Measurements from ENCODE around the gene LGALS7.
"Not testable (repeated sequence)": the region's sequence is repeated elsewhere in the genome, so short reads cannot be mapped to it uniquely, and the experiment has no call there.

The LGALS7 gene

DNA sequence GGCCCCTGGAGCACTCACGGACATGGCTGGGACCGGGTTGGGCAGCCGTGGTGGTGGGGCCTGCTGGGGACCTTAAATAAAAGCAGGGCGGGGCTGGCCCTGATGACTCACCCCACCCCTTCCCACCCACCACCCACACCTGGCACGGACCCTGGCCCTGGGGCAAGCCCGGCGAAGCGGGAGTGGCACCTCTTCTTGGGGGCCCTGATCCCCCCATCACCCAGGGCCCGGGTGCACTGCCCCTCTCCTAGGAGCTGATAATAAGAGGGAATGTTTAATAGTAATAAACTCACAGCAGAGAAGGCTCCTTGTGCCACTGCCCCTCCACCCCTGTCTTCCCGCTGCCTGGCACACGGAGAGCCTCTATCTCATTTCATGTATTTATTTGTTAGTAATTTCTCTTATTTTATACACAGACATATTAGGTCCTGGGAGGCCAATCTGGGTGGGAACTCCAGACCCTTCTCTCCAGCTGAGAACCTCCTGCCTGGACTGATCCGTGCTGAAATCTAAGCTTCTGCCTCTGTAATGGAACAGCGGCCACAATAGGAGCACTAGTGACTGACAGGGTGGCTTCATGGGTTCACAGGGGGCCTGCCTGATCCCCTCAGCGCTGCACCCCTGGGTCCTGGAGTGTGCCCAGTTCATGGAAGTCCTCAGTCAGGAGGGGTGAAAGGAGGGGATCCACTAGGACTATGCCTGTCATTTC lies at the start of gene LGALS7:
Gene LGALS7 (minus strand): TSS at position 49 of the 709 bp plus-strand sequence. CDS start 25 bp downstream, at position 24.
- Histone ChIP-seq H3K36me3 (ENCODE audit: control insufficient read depth in 1 of 2, insufficient read depth in 2 of 2, low read length in 2 of 2) (no peaks in the 10 kb centered on the region), H3K4me3 (ENCODE audit: low read depth in 1 of 2, low read length in 2 of 2) (no peak within 1 kb of the TSS), H3K9me3 (ENCODE audit: control insufficient read depth in 1 of 2, low read length in 2 of 2) (no peaks in the 10 kb centered on the region), H3K27me3 (ENCODE audit: control insufficient read depth in 1 of 2, insufficient read depth in 2 of 2, low read length in 2 of 2) (no peaks in the 10 kb centered on the region), H3K27ac (ENCODE audit: low read depth, low read length) (no peak within 1 kb of the TSS), H3K9ac (ENCODE audit: low read depth in 1 of 2, low read length in 2 of 2) (no peak within 1 kb of the TSS), H3K4me1 (ENCODE audit: control insufficient read depth in 1 of 2, insufficient read depth in 2 of 2, low read length in 2 of 2) (peaks cover 0 to 6% of the 10 kb centered on the region in 2 donors)

DNA sequence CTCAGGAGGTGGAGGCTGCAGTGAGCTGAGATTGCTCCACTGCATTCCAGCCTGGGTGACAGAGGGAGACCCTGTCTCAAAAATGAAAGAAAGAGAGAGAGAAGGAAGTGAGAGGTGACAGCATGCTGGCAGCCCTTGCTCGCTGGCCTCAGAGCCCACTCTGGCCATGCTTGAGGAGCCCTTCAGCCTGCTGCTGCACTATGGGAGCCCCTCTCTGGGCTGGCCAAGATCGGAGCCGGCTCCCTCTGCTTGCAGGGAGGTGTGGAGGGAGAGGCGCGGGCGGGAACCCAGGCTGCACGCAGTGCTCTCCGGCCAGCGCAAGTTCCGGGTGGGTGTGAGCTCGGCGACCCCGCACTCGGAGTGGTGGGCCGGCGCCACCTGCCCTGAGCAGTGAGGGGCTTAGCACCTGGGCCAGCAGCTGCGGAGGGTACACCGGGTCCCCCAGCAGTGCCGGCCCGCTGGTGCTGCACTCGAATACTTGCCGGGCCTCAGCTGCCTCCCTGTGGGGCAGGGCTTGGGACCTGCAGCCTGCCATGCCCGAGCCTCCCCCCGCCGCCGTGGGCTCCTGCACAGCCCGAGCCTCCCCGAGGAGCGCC lies 48.0 kb upstream of the LGALS7 start:
- H3K9me3 ChIP-seq (ENCODE audit: control insufficient read depth in 1 of 2, low read length in 2 of 2); H3K27me3 ChIP-seq (ENCODE audit: control insufficient read depth in 1 of 2, insufficient read depth in 2 of 2, low read length in 2 of 2); H3K27ac ChIP-seq (ENCODE audit: low read depth, low read length): not testable (repeated sequence)
- peaks cover 24 to 29% of the 10 kb centered on the region in 2 donors for H3K4me1 ChIP-seq (ENCODE audit: control insufficient read depth in 1 of 2, insufficient read depth in 2 of 2, low read length in 2 of 2)
- H3K9ac ChIP-seq (ENCODE audit: low read depth in 1 of 2, low read length in 2 of 2) = peak overlapping the region in 1 of 2 donors; percentile 74
- peak overlapping the region in 1 of 2 donors; percentile 61 for H3K4me3 ChIP-seq (ENCODE audit: low read depth in 1 of 2, low read length in 2 of 2)
- peaks cover 13 to 30% of the 10 kb centered on the region in 2 donors for H3K36me3 ChIP-seq (ENCODE audit: control insufficient read depth in 1 of 2, insufficient read depth in 2 of 2, low read length in 2 of 2)

DNA sequence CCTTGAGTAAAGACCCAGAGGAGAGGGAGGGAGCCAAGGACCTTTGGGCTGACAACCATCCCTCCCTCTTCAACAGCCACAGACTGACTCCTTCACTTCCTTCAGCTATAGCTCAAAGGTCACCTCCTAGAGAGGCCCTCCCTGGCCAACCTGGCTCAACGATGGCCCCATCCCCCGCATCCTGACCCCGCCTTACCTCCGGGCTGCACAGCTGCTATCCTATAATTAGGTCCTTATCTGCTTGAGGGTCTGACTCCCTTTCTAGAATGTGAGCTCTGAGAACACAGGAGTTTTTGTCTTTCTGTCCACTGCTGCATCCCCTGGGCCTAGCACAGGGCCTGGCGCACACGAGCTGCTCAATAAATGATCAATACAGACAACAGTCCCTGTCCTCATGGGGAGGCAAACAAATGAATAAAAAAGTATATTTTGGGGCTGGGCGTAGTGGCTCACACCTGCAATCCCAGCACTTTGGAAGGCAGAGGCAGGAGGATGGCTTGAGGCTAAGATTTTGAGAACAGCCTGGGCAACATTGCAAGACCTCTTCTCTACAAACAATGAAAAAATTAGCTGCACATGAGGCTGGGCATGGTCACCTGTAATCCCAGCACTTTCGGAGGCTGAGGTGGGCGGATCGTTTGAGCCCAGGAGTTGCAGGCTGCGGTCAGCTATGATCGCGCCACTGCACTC lies 46.1 kb upstream of the LGALS7 start:
- Histone ChIP-seq H3K4me1 (ENCODE audit: control insufficient read depth in 1 of 2, insufficient read depth in 2 of 2, low read length in 2 of 2) (peaks cover 38 to 41% of the 10 kb centered on the region in 2 donors), H3K36me3 (ENCODE audit: control insufficient read depth in 1 of 2, insufficient read depth in 2 of 2, low read length in 2 of 2) (peaks cover 22 to 39% of the 10 kb centered on the region in 2 donors), H3K9ac (ENCODE audit: low read depth in 1 of 2, low read length in 2 of 2) (peak overlapping the region in 1 of 2 donors; percentile 51), H3K27ac (ENCODE audit: low read depth, low read length) (peak overlapping the region; percentile 80), H3K27me3 (ENCODE audit: control insufficient read depth in 1 of 2, insufficient read depth in 2 of 2, low read length in 2 of 2) (no peaks in the 10 kb centered on the region), H3K4me3 (ENCODE audit: low read depth in 1 of 2, low read length in 2 of 2) (peak overlapping the region; percentile 6 to 35), H3K9me3 (ENCODE audit: control insufficient read depth in 1 of 2, low read length in 2 of 2) (no peaks in the 10 kb centered on the region)

DNA sequence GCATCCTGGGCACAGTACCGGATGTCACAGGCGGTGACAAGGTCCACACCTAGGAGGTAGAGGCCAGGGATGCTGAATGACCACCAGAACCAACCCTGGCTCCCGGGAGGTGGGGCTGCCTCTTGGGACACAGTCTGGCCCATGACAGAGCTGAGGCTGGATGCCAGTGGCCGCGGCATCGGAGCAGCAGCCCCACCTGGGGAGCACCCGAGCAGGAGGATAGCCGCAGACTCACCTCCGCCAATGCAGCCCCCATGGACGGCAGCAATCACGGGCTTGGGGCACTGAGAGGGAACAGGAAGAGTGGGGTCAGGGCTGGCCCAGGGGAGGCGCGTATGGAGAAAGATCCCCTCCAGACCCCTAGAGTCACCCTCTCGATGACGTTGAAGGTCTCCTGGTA lies 43.8 kb upstream of the LGALS7 start:
- peaks cover 38 to 41% of the 10 kb centered on the region in 2 donors for H3K4me1 ChIP-seq (ENCODE audit: control insufficient read depth in 1 of 2, insufficient read depth in 2 of 2, low read length in 2 of 2)
- H3K4me3 ChIP-seq (ENCODE audit: low read depth in 1 of 2, low read length in 2 of 2) = no peak overlapping the region
- H3K27ac ChIP-seq (ENCODE audit: low read depth, low read length) = no peak overlapping the region
- H3K36me3 ChIP-seq (ENCODE audit: control insufficient read depth in 1 of 2, insufficient read depth in 2 of 2, low read length in 2 of 2) = peaks cover 19 to 31% of the 10 kb centered on the region in 2 donors
- H3K9ac ChIP-seq (ENCODE audit: low read depth in 1 of 2, low read length in 2 of 2) = no peak overlapping the region
- no peaks in the 10 kb centered on the region for H3K27me3 ChIP-seq (ENCODE audit: control insufficient read depth in 1 of 2, insufficient read depth in 2 of 2, low read length in 2 of 2)
- H3K9me3 ChIP-seq (ENCODE audit: control insufficient read depth in 1 of 2, low read length in 2 of 2) = no peaks in the 10 kb centered on the region

DNA sequence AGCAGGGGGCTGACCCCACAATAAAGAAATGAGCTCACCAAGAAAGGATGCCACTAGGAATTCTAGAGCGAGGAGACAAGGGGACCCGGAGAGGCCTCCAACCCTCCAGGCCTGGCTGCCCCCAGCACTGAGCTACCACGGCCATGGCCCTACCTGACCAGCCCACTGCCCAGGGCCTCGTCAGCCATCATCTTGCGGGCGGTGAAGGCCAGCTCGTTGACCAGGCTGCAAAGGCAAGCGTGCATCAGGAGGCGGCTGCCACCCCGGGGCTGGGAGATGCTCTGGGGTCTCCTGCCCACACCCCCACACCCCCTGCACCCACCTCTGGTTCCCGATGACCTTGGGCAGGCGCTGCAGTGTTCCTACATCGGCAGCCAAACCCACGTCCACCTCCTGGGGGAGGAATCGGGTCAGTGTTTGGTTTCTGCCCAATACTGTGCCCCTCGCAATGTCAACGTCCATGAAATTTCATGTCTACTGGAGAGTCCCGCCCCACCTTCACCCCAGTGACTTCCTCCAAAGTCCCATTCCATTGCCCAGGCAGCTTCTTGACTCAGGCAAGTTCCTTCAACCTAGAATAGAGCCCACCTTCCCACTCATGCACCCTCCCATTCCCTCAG lies 42.9 kb upstream of the LGALS7 start:
- Histone ChIP-seq H3K9ac (ENCODE audit: low read depth in 1 of 2, low read length in 2 of 2) (peak overlapping the region in 1 of 2 donors; percentile 28), H3K27ac (ENCODE audit: low read depth, low read length) (no peak overlapping the region), H3K4me3 (ENCODE audit: low read depth in 1 of 2, low read length in 2 of 2) (no peak overlapping the region), H3K4me1 (ENCODE audit: control insufficient read depth in 1 of 2, insufficient read depth in 2 of 2, low read length in 2 of 2) (peaks cover 38 to 41% of the 10 kb centered on the region in 2 donors), H3K9me3 (ENCODE audit: control insufficient read depth in 1 of 2, low read length in 2 of 2) (no peaks in the 10 kb centered on the region), H3K36me3 (ENCODE audit: control insufficient read depth in 1 of 2, insufficient read depth in 2 of 2, low read length in 2 of 2) (peaks cover 19 to 31% of the 10 kb centered on the region in 2 donors), H3K27me3 (ENCODE audit: control insufficient read depth in 1 of 2, insufficient read depth in 2 of 2, low read length in 2 of 2) (no peaks in the 10 kb centered on the region)

DNA sequence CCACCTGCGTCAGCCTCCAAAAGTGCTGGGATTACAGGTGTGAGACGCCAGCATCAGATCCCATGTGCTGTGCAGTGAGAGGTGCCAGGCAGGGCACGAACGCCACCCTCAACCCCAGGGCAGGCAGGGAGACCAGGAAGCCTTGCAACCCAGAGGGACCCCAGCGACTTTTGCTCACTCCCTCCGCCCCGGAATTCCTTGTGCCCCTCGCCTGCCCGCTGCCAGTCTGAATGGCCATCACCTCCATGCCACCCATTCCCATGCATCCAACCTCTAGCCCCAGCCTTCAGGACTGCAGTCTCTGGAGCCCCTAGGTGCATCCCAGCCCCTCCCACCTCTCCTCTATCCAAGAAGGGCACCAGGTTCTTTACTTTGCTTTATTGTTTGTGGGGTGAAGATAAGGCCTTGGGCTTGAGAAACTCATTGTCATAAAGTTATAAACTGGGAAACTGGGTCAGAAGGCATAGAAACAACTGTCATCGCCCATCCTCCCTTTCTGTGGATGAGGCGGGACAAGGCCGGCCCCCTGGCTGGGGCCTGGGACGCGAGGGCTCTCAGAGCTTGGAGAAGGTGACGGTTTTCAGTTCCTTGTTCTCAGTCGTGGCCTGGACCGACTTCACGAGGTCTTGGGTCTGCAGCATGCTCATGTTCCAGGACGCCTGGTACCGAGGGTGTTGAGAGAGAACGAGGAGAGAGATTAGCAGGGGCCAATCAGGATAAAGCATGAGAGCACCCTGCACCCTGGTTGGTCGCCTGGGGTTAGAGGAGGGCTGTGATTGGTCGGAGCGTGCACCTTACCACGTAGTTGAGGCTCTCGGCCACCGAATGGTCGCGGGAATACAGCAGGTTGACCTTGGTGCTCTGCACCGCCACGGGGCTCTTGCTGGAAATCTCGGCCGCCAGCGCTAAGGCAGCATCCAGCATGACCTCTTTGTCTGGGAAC lies 42.0 kb upstream of the LGALS7 start:
- Histone ChIP-seq H3K36me3 (ENCODE audit: control insufficient read depth in 1 of 2, insufficient read depth in 2 of 2, low read length in 2 of 2) (peaks cover 19 to 31% of the 10 kb centered on the region in 2 donors), H3K4me3 (ENCODE audit: low read depth in 1 of 2, low read length in 2 of 2) (no peak overlapping the region), H3K9me3 (ENCODE audit: control insufficient read depth in 1 of 2, low read length in 2 of 2) (no peaks in the 10 kb centered on the region), H3K9ac (ENCODE audit: low read depth in 1 of 2, low read length in 2 of 2) (peak overlapping the region in 1 of 2 donors; percentile 28), H3K27me3 (ENCODE audit: control insufficient read depth in 1 of 2, insufficient read depth in 2 of 2, low read length in 2 of 2) (no peaks in the 10 kb centered on the region), H3K4me1 (ENCODE audit: control insufficient read depth in 1 of 2, insufficient read depth in 2 of 2, low read length in 2 of 2) (peaks cover 38 to 41% of the 10 kb centered on the region in 2 donors), H3K27ac (ENCODE audit: low read depth, low read length) (peak overlapping the region; percentile 61)

DNA sequence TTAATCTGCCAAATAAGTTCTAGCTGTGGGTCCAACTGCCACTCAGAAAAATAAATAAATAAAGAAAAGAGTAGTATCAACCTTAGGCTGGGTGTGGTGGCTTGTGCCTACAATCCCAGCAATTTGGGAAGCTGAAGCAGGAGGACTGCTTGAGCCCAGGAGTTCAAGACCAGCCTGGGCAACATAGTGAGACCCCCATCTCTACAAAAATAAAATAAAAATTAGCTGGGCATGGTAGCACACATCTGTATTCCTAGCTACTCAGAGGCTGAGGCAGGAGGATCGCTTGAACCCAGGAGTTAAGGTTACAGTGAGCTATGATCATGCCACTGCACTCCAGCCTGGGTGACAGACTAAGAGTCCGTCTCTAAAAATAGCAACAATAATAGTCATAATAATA lies 40.6 kb upstream of the LGALS7 start:
- H3K36me3 ChIP-seq (ENCODE audit: control insufficient read depth in 1 of 2, insufficient read depth in 2 of 2, low read length in 2 of 2) = peaks cover 19 to 37% of the 10 kb centered on the region in 2 donors
- peaks cover 38 to 42% of the 10 kb centered on the region in 2 donors for H3K4me1 ChIP-seq (ENCODE audit: control insufficient read depth in 1 of 2, insufficient read depth in 2 of 2, low read length in 2 of 2)
- H3K9ac ChIP-seq (ENCODE audit: low read depth in 1 of 2, low read length in 2 of 2); H3K27me3 ChIP-seq (ENCODE audit: control insufficient read depth in 1 of 2, insufficient read depth in 2 of 2, low read length in 2 of 2); H3K4me3 ChIP-seq (ENCODE audit: low read depth in 1 of 2, low read length in 2 of 2); H3K9me3 ChIP-seq (ENCODE audit: control insufficient read depth in 1 of 2, low read length in 2 of 2): not testable (repeated sequence)
- peak overlapping the region; percentile 10 for H3K27ac ChIP-seq (ENCODE audit: low read depth, low read length)

DNA sequence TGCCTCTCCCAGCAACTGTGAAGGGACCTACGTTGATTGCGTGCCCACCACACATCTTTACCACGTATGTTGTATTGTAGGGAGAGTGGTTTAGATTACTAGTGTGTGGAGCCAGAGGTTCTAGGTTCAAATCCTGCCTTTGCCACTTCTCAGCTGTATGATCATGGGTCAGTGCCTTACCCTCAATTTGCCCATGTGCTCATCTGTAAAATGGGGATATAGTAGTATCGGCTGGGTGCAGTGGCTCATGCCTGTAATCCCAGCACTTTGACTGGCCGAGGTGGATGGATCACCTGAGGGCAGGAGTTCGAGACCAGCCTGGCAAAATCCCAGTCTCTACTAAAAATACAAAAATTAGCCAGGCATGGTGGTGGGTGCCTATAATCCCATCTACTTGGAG lies 40.0 kb upstream of the LGALS7 start:
- Histone ChIP-seq H3K9me3 (ENCODE audit: control insufficient read depth in 1 of 2, low read length in 2 of 2) (no peaks in the 10 kb centered on the region), H3K9ac (ENCODE audit: low read depth in 1 of 2, low read length in 2 of 2) (peak overlapping the region; percentile 47 to 61), H3K36me3 (ENCODE audit: control insufficient read depth in 1 of 2, insufficient read depth in 2 of 2, low read length in 2 of 2) (peaks cover 23 to 41% of the 10 kb centered on the region in 2 donors), H3K4me1 (ENCODE audit: control insufficient read depth in 1 of 2, insufficient read depth in 2 of 2, low read length in 2 of 2) (peaks cover 33 to 41% of the 10 kb centered on the region in 2 donors), H3K27ac (ENCODE audit: low read depth, low read length) (peak overlapping the region; percentile 53), H3K27me3 (ENCODE audit: control insufficient read depth in 1 of 2, insufficient read depth in 2 of 2, low read length in 2 of 2) (no peaks in the 10 kb centered on the region), H3K4me3 (ENCODE audit: low read depth in 1 of 2, low read length in 2 of 2) (peak overlapping the region; percentile 47 to 57)

DNA sequence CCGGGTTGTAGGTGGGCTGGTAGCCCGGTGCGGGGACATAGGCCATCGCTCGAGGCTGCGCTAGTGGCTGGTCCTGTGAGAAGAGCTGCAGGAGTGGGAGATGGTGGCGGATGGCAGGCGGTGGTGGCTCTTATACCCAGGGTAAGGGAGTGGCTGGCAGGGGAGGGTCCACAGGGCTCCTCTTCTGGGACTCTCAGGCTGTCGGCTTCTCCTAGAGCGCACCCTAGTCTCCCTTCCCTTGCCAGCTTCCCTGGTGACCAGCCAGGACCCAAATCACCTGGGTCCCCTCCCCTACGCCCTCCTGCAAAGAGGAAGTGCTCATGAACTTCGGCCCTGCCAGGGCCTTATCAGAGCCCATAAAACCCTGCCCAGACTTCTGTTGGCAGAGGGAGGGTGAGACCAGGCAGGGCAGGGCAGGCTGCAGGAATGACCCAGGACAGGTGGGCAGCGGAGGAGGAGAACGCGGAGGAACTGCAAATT lies 39.6 kb upstream of the LGALS7 start, which contains the start of gene LGALS4:
Gene LGALS4 (minus strand): TSS at position 105 of the 480 bp plus-strand sequence. CDS start 59 bp downstream, at position 46.
- Histone ChIP-seq H3K27ac (ENCODE audit: low read depth, low read length) (peak within 1 kb of the TSS; percentile 83), H3K4me1 (ENCODE audit: control insufficient read depth in 1 of 2, insufficient read depth in 2 of 2, low read length in 2 of 2) (peaks cover 30 to 36% of the 10 kb centered on the region in 2 donors), H3K9me3 (ENCODE audit: control insufficient read depth in 1 of 2, low read length in 2 of 2) (no peaks in the 10 kb centered on the region), H3K36me3 (ENCODE audit: control insufficient read depth in 1 of 2, insufficient read depth in 2 of 2, low read length in 2 of 2) (peaks cover 23 to 42% of the 10 kb centered on the region in 2 donors), H3K27me3 (ENCODE audit: control insufficient read depth in 1 of 2, insufficient read depth in 2 of 2, low read length in 2 of 2) (no peaks in the 10 kb centered on the region), H3K9ac (ENCODE audit: low read depth in 1 of 2, low read length in 2 of 2) (peak within 1 kb of the TSS; percentile 89 to 96), H3K4me3 (ENCODE audit: low read depth in 1 of 2, low read length in 2 of 2) (peak within 1 kb of the TSS; percentile 90 to 92)
